ENCODE measurements around the gene RAB6A.

GRCh38 chr11:73759610-73760134 is 1.2 kb downstream of the RAB6A start:
- TF ChIP-seq, protein P1, sequence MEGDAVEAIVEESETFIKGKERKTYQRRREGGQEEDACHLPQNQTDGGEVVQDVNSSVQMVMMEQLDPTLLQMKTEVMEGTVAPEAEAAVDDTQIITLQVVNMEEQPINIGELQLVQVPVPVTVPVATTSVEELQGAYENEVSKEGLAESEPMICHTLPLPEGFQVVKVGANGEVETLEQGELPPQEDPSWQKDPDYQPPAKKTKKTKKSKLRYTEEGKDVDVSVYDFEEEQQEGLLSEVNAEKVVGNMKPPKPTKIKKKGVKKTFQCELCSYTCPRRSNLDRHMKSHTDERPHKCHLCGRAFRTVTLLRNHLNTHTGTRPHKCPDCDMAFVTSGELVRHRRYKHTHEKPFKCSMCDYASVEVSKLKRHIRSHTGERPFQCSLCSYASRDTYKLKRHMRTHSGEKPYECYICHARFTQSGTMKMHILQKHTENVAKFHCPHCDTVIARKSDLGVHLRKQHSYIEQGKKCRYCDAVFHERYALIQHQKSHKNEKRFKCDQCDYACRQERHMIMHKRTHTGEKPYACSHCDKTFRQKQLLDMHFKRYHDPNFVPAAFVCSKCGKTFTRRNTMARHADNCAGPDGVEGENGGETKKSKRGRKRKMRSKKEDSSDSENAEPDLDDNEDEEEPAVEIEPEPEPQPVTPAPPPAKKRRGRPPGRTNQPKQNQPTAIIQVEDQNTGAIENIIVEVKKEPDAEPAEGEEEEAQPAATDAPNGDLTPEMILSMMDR (IDR thresholded peaks at IDR 0.05; ENCODE audit: extremely low read depth in 1 of 2, insufficient read depth in 1 of 2, low read depth in 1 of 2, low read length in 2 of 2) = no peak
- no peak for TF ChIP-seq POLR2A (IDR thresholded peaks at IDR 0.05; ENCODE audit: low read depth, low read length)
- no peak for TF ChIP-seq JUN (IDR thresholded peaks at IDR 0.05; ENCODE audit: borderline replicate concordance, insufficient read depth, insufficient read length, low read depth)
